ENCODE data around the gene MAL. TPM values are rescaled to one million over a fixed set of nuclear protein-coding genes. Genes with fewer than 3 reads are reported as not detected.
A peak's percentile ranks its signal among the peaks of the same experiment; 100 is the strongest.

MAL gene
- total RNA-seq, 1 donor from 2014 or later: not detected

GRCh38 chr2:95043300-95044093 lies 18.0 kb downstream of the MAL start:
- Mint-ChIP-seq H3K4me3 (ENCODE audit: unreplicated experiment) (no peak overlapping the region), H3K27ac (ENCODE audit: unreplicated experiment) (no peak overlapping the region), H3K4me1 (ENCODE audit: unreplicated experiment) (no peaks in the 10 kb centered on the region), H3K36me3 (ENCODE audit: unreplicated experiment) (no peaks in the 10 kb centered on the region), H3K9me3 (ENCODE audit: unreplicated experiment) (peaks cover 9% of the 10 kb centered on the region), H3K27me3 (ENCODE audit: unreplicated experiment) (peaks cover 18% of the 10 kb centered on the region)
- TF ChIP-seq, protein P1, sequence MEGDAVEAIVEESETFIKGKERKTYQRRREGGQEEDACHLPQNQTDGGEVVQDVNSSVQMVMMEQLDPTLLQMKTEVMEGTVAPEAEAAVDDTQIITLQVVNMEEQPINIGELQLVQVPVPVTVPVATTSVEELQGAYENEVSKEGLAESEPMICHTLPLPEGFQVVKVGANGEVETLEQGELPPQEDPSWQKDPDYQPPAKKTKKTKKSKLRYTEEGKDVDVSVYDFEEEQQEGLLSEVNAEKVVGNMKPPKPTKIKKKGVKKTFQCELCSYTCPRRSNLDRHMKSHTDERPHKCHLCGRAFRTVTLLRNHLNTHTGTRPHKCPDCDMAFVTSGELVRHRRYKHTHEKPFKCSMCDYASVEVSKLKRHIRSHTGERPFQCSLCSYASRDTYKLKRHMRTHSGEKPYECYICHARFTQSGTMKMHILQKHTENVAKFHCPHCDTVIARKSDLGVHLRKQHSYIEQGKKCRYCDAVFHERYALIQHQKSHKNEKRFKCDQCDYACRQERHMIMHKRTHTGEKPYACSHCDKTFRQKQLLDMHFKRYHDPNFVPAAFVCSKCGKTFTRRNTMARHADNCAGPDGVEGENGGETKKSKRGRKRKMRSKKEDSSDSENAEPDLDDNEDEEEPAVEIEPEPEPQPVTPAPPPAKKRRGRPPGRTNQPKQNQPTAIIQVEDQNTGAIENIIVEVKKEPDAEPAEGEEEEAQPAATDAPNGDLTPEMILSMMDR (IDR thresholded peaks at IDR 0.05): no peak
- DNase-seq (ENCODE audit: extremely low spot score, unreplicated experiment): peak; percentile 81

- no peaks in the 10 kb centered on the region for H3K4me1 Mint-ChIP-seq (ENCODE audit: unreplicated experiment)
- H3K4me3 Mint-ChIP-seq (ENCODE audit: unreplicated experiment): no peak overlapping the region
- no peak for DNase-seq (ENCODE audit: extremely low spot score, unreplicated experiment)
- H3K9me3 Mint-ChIP-seq (ENCODE audit: unreplicated experiment): peaks cover 3% of the 10 kb centered on the region
- H3K36me3 Mint-ChIP-seq (ENCODE audit: unreplicated experiment): no peaks in the 10 kb centered on the region
- H3K27ac Mint-ChIP-seq (ENCODE audit: unreplicated experiment): no peak overlapping the region
- TF ChIP-seq, protein P1 (IDR thresholded peaks at IDR 0.05): no peak
- peaks cover 18% of the 10 kb centered on the region for H3K27me3 Mint-ChIP-seq (ENCODE audit: unreplicated experiment)
Measured at GRCh38 chr2:95044601-95045000, 19.1 kb downstream of the MAL start.

GRCh38 chr2:95046371-95047112 lies 21.0 kb downstream of the MAL start:
- peaks cover 18% of the 10 kb centered on the region for H3K27me3 Mint-ChIP-seq (ENCODE audit: unreplicated experiment)
- no peak overlapping the region for H3K4me3 Mint-ChIP-seq (ENCODE audit: unreplicated experiment)
- H3K4me1 Mint-ChIP-seq (ENCODE audit: unreplicated experiment): no peaks in the 10 kb centered on the region
- H3K9me3 Mint-ChIP-seq (ENCODE audit: unreplicated experiment): no peaks in the 10 kb centered on the region
- H3K36me3 Mint-ChIP-seq (ENCODE audit: unreplicated experiment): no peaks in the 10 kb centered on the region
- no peak for DNase-seq (ENCODE audit: extremely low spot score, unreplicated experiment)
- no peak overlapping the region for H3K27ac Mint-ChIP-seq (ENCODE audit: unreplicated experiment)
- TF ChIP-seq, protein P1 (IDR thresholded peaks at IDR 0.05): no peak

DNA sequence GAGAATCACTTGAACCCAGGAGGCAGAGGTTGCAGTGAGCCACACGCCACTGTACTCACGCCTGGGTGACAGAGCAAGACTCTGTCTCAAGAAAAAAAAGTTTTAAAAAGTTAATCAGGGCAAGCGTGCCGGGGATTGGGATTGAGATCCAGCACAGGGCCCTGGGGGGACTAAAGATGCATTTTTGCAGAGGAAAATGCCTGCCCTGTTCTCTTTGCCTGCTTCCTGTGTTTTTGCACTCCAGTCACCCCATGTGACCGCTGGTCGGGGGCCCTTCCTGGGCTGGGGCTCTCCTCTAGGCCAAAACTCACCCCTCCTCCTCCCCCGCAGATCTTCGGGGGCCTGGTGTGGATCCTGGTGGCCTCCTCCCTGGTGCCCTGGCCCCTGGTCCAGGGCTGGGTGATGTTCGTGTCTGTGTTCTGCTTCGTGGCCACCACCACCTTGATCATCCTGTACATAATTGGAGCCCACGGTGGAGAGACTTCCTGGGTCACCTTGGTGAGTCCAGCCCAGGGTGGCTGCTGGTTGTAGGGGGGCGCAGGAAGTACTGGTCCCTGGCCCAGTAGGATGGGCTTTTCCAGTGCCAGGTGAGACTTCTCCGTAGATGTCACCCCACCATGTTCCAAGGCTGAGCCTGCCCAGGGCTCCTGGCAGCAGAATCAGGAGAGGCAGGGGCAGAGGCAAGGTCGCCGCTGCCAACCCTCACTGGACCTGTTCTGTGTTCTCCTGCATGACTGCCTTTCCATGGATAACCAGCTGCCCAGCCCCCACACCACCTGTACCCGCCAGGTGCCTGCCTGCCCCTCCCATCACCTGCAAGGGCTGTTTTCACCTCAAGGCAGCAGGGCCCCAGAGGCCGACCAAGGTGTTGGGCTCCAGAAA lies 22.4 kb downstream of the MAL start:
- no peak for DNase-seq (ENCODE audit: extremely low spot score, unreplicated experiment)
- H3K9me3 Mint-ChIP-seq (ENCODE audit: unreplicated experiment): no peaks in the 10 kb centered on the region
- H3K36me3 Mint-ChIP-seq (ENCODE audit: unreplicated experiment): no peaks in the 10 kb centered on the region
- peaks cover 13% of the 10 kb centered on the region for H3K27me3 Mint-ChIP-seq (ENCODE audit: unreplicated experiment)
- no peak overlapping the region for H3K27ac Mint-ChIP-seq (ENCODE audit: unreplicated experiment)
- no peaks in the 10 kb centered on the region for H3K4me1 Mint-ChIP-seq (ENCODE audit: unreplicated experiment)
- H3K4me3 Mint-ChIP-seq (ENCODE audit: unreplicated experiment): no peak overlapping the region
- TF ChIP-seq, protein P1 (IDR thresholded peaks at IDR 0.05): no peak

Data from osteocyte (in vitro differentiated cells).